A673 (cell line): ENCODE results near the gene TAGLN. TPM values are rescaled to one million over a fixed set of nuclear protein-coding genes. Genes with fewer than 3 reads are reported as not detected.

Source experiments
- BruUV-seq: library from RNA; stranded (reverse); fragments of 400-500 nt; replicated peaks from 2 replicates; lab custom pipeline; 2021; lab: Mats Ljungman, UMichigan
- CTCF ChIA-PET: fragments of 300-600 bp; sonication (Branson Sonifier 250); formaldehyde crosslinking; loops from one replicate; lab custom pipeline; 2022; ENCODE audit warnings: antibody characterized with exemption; lab: Charles Lee
- POLR2A ChIA-PET: fragments of 300-600 bp; sonication (Branson Sonifier 250); formaldehyde crosslinking; loops from one replicate; lab custom pipeline; 2022; ENCODE audit warnings: antibody characterized with exemption; ENCODE audit not compliant: low non-redundant PET; lab: Charles Lee
- DNase-seq: peaks from one replicate; pipeline ENCODE4 v3.0.0-alpha.2; 2015; ENCODE audit warnings: low spot score
- H3K27ac ChIP-seq: fragments of 200-600 bp; sonication (generic); 2 replicates; pipeline ENCODE4 v1.5.1; 2016; ENCODE audit warnings: mixed run types, low read depth, mild to moderate bottlenecking, mixed read lengths, antibody characterized with exemption, low read length; ENCODE audit not compliant: poor library complexity, severe bottlenecking
- H3K27me3 ChIP-seq: fragments of 200-600 bp; sonication (generic); replicated peaks from 2 replicates; pipeline ENCODE4 v1.6.1; 2017; ENCODE audit warnings: mixed run types, low read depth, mild to moderate bottlenecking, mixed read lengths, antibody characterized with exemption, low read length; ENCODE audit not compliant: insufficient read depth, poor library complexity
- H3K36me3 ChIP-seq: fragments of 200-600 bp; sonication (generic); 2 replicates; pipeline ENCODE4 v1.6.1; 2016; ENCODE audit warnings: mixed run types, mild to moderate bottlenecking, mixed read lengths, antibody characterized with exemption, low read length; ENCODE audit not compliant: insufficient read depth, poor library complexity, severe bottlenecking
- H3K4me1 ChIP-seq: fragments of 200-600 bp; sonication (generic); 2 replicates; pipeline ENCODE4 v1.6.1; 2017; ENCODE audit warnings: mixed run types, mild to moderate bottlenecking, mixed read lengths, antibody characterized with exemption, low read length; ENCODE audit not compliant: insufficient read depth, poor library complexity, severe bottlenecking
- H3K4me3 ChIP-seq: fragments of 200-600 bp; sonication (generic); 2 replicates; pipeline ENCODE4 v1.5.1; 2016; ENCODE audit warnings: low read depth, mixed run types, mild to moderate bottlenecking, mixed read lengths, low read length; ENCODE audit not compliant: poor library complexity, severe bottlenecking
- H3K9me3 ChIP-seq: fragments of 200-600 bp; sonication (generic); 2 replicates; pipeline ENCODE4 v1.6.1; 2016; ENCODE audit warnings: mixed run types, low read depth, mild to moderate bottlenecking, mixed read lengths, antibody characterized with exemption, low read length; ENCODE audit not compliant: poor library complexity, severe bottlenecking
- EZH2 ChIP-seq: fragments of 200-600 bp; sonication (generic); IDR thresholded peaks from 2 replicates; pipeline ENCODE4 v1.6.1; 2017; ENCODE audit warnings: borderline replicate concordance, low read depth, mild to moderate bottlenecking, mixed read lengths, antibody characterized with exemption, low read length; ENCODE audit not compliant: poor library complexity, severe bottlenecking
- intact Hi-C: fragments of 100-400 bp; cut with micrococcal nuclease; formaldehyde crosslinking; loops from one replicate; pipeline ENCODE4 v1.10.0; 2022; ENCODE audit not compliant: unreplicated experiment
- total RNA-seq: library from RNA; stranded (reverse); gene quantifications from 2 replicates; pipeline ENCODE4 v1.2.3, GENCODE V29; 2021
- TF ChIP-seq, protein P1 (sequence below): fragments of 300-800, 200-600 bp; sonication (generic); conservative IDR thresholded peaks from 2 replicates; pipeline ENCODE4 v1.5.1; 2017; ENCODE audit warnings: low read depth, mild to moderate bottlenecking, antibody characterized with exemption, low read length, moderate library complexity, mixed read lengths

The TAGLN gene
- total RNA-seq, 1 experiment from 2014 or later, result 27.2 TPM

GRCh38 chr11:117249571-117249970 lies 50.4 kb downstream of the TAGLN start:
- H3K4me1 ChIP-seq, result no peaks in the 10 kb centered on the region
- no peaks in the 10 kb centered on the region for H3K9me3 ChIP-seq
- peaks cover 62% of the 10 kb centered on the region for H3K36me3 ChIP-seq
- H3K4me3 ChIP-seq, result no peak overlapping the region
- no TSS peak for BruUV-seq
- no peak overlapping the region for H3K27ac ChIP-seq
- CTCF ChIA-PET, result no interaction called here
- no peak for TF ChIP-seq EZH2
- TF ChIP-seq, protein P1, sequence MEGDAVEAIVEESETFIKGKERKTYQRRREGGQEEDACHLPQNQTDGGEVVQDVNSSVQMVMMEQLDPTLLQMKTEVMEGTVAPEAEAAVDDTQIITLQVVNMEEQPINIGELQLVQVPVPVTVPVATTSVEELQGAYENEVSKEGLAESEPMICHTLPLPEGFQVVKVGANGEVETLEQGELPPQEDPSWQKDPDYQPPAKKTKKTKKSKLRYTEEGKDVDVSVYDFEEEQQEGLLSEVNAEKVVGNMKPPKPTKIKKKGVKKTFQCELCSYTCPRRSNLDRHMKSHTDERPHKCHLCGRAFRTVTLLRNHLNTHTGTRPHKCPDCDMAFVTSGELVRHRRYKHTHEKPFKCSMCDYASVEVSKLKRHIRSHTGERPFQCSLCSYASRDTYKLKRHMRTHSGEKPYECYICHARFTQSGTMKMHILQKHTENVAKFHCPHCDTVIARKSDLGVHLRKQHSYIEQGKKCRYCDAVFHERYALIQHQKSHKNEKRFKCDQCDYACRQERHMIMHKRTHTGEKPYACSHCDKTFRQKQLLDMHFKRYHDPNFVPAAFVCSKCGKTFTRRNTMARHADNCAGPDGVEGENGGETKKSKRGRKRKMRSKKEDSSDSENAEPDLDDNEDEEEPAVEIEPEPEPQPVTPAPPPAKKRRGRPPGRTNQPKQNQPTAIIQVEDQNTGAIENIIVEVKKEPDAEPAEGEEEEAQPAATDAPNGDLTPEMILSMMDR, result no peak
- POLR2A ChIA-PET, result no interaction called here
- H3K27me3 ChIP-seq, result no peaks in the 10 kb centered on the region
- no peak for DNase-seq
- intact Hi-C loops, result no loop called here

GRCh38 chr11:117251506-117251905 lies 52.3 kb downstream of the TAGLN start:
- no peak for TF ChIP-seq EZH2
- TF ChIP-seq, protein P1, result no peak
- BruUV-seq, result no TSS peak
- DNase-seq, result no peak
- CTCF ChIA-PET, result no interaction called here
- POLR2A ChIA-PET, result no interaction called here
- no peak overlapping the region for H3K27ac ChIP-seq
- no peak overlapping the region for H3K4me3 ChIP-seq
- no peaks in the 10 kb centered on the region for H3K9me3 ChIP-seq
- H3K27me3 ChIP-seq, result no peaks in the 10 kb centered on the region
- intact Hi-C loops, result no loop called here
- H3K4me1 ChIP-seq, result no peaks in the 10 kb centered on the region
- H3K36me3 ChIP-seq, result peaks cover 43% of the 10 kb centered on the region

DNA sequence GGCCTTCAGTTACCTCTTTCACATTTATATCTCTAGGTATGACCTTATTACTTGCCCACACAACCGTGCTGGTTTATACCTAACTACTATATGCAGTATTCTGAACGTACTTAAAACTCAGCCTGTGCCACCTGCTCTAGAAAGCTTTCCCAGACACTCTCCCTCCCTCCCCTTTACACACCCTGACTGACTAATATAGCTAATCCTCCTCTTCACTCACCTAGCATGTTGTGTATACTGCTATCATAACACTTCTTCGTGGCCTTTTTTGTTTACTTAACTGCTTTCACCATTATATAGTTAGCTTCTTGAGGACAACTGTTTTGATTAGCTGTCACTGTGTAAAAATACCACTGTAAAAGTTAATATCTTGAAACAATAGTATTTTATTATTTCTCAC lies 56.8 kb downstream of the TAGLN start:
- no TSS peak for BruUV-seq
- no peak overlapping the region for H3K27ac ChIP-seq
- H3K4me3 ChIP-seq, result no peak overlapping the region
- intact Hi-C loops, result no loop called here
- H3K9me3 ChIP-seq, result no peaks in the 10 kb centered on the region
- no peak for DNase-seq
- H3K27me3 ChIP-seq, result no peaks in the 10 kb centered on the region
- H3K36me3 ChIP-seq, result peaks cover 14% of the 10 kb centered on the region
- TF ChIP-seq EZH2, result no peak
- TF ChIP-seq, protein P1, result no peak
- ChIA-PET POLR2A (no interaction called here), CTCF (no interaction called here)
- H3K4me1 ChIP-seq, result no peaks in the 10 kb centered on the region
